ENCODE results near the gene UQCRHL.

The UQCRHL gene

DNA sequence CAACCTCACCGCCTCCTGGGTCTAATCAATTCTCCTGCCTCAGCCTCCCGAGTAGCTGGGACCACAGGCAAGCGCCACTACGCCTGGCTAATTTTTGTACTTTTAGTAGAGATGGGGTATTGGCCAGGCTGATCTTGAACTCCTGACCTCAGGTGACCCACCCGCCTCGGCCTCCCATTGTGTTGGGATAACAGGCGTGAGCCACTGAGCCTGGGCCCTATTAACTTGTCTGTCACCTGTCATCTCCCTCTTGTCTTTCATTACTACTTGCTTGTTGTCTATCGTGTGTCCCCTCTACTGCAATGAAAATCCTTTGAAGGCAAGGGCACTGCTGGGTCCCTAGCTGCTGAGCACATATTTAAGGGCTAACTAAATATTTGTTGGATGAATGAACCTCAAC lies 3.4 kb downstream of the UQCRHL start:
- Histone ChIP-seq H3K9me3 (replicated peaks; ENCODE audit: low read length) (no peaks in the 10 kb centered on the region), H3K9ac (ENCODE audit: low read depth, low read length) (no peak overlapping the region), H3K4me2 (ENCODE audit: low read length) (no peak overlapping the region), H3K36me3 (ENCODE audit: insufficient read depth, low read length) (no peaks in the 10 kb centered on the region), H3K27me3 (ENCODE audit: control insufficient read depth, insufficient read depth, low read length) (no peaks in the 10 kb centered on the region), H3K4me1 (ENCODE audit: control insufficient read depth, insufficient read depth, low read length) (peaks cover 40% of the 10 kb centered on the region), H3K4me3 (ENCODE audit: low read length) (no peak overlapping the region)

DNA sequence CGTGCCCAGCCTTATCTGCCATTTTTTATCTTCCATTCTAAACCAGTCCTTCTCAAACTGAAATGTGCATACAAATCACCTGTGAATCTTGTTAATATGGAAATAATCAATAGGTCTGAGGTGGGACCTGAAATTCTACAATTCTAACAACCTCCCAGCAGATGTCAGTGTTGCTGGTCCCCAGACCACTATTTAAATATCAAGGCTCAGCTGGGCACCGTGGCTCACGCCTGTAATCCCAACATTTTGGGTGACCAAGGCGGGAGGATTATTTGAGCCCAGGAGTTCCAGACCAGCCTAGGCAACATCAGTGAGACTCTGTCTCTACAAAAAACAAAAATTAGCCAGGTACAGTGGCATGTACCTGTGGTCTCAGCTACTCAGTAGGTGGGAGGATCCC lies 4.1 kb downstream of the UQCRHL start:
- Histone ChIP-seq H3K4me2 (ENCODE audit: low read length) (no peak overlapping the region), H3K36me3 (ENCODE audit: insufficient read depth, low read length) (no peaks in the 10 kb centered on the region), H3K9ac (ENCODE audit: low read depth, low read length) (no peak overlapping the region), H3K4me3 (ENCODE audit: low read length) (no peak overlapping the region), H3K4me1 (ENCODE audit: control insufficient read depth, insufficient read depth, low read length) (peaks cover 42% of the 10 kb centered on the region), H3K27me3 (ENCODE audit: control insufficient read depth, insufficient read depth, low read length) (no peaks in the 10 kb centered on the region), H3K9me3 (replicated peaks; ENCODE audit: low read length) (no peaks in the 10 kb centered on the region)

DNA sequence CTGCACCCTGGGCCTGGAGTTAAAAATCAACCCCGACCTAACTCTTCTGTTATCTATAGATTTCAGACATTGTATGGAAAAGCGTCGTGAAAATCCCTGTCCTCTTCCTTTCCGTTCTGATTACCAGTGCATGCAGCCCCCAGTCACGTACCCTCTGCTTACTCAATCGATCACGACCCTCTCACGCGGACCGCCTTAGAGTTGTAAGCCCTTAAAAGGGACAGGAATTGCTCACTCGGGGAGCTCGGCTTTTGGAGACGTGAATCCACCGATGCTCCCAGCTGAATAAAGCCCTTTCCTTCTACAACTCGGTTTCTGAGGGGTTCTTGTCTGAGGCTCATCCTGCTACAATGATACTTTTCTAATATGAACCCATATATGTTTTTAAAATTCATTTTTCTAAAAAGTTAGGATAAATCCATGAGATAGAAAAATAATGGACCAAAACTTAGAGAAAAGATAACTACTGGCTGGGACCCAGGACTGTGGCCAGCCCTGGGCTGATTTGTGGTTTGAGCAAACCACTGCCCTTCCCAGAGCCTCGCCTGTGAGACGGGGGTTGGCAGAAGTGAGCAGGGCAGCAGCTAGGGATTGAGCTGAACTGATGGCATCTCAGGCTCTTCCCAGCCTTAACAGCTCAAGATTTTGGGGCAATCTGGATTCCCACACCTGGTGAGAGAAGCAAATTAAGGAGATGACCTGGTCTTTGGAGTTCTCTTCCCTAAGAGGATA lies 5.0 kb downstream of the UQCRHL start:
- Histone ChIP-seq H3K4me2 (ENCODE audit: low read length) (no peak overlapping the region), H3K4me3 (ENCODE audit: low read length) (no peak overlapping the region), H3K9ac (ENCODE audit: low read depth, low read length) (no peak overlapping the region), H3K9me3 (replicated peaks; ENCODE audit: low read length) (no peaks in the 10 kb centered on the region), H3K4me1 (ENCODE audit: control insufficient read depth, insufficient read depth, low read length) (peaks cover 49% of the 10 kb centered on the region), H3K36me3 (ENCODE audit: insufficient read depth, low read length) (no peaks in the 10 kb centered on the region), H3K27me3 (ENCODE audit: control insufficient read depth, insufficient read depth, low read length) (no peaks in the 10 kb centered on the region)

DNA sequence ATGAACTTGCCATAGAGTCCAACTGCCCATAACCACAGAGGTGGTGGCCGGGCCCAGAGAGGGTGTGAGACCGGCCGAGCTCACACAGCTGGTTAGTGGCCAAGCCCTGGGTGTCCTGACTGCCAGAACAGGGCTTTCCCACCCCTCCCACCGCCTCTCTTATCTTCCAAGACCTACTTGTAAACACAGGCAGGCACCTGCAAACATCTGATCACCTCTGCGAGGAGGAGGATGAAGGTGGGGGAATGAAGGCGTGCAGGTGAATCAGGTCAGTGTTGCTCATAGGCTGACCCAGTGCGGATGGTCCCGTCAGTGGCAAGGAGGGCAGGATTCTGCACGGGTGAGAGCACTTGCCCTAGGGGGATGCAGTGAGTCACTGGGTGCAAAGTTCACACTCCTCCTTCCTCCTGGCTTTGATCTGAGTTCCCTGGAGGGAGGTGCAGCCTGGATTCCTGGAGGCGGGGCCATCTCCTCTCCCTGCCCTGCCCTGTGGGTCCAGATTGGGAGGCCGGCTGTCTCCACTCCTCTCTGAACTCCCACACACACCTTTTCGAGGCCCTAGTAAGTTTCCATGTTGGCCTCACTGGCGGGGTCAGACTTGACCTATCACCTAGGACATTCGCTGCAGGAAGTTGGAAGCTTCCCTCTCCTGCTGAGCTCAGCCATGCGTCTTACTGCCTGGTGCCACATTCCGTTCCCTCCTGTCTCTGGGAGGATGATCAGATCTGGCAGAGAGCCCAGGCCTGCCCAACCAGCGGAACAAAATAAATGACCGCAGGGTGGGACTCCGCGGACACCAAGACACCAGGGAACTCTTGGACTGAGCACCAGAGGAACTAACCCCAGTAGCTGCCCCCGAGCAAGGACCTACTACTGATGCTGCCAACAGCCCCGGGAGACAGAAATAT lies 7.3 kb downstream of the UQCRHL start:
- Histone ChIP-seq H3K4me1 (ENCODE audit: control insufficient read depth, insufficient read depth, low read length) (peaks cover 67% of the 10 kb centered on the region), H3K4me3 (ENCODE audit: low read length) (peak overlapping the region; percentile 59), H3K9ac (ENCODE audit: low read depth, low read length) (peak overlapping the region; percentile 81)

DNA sequence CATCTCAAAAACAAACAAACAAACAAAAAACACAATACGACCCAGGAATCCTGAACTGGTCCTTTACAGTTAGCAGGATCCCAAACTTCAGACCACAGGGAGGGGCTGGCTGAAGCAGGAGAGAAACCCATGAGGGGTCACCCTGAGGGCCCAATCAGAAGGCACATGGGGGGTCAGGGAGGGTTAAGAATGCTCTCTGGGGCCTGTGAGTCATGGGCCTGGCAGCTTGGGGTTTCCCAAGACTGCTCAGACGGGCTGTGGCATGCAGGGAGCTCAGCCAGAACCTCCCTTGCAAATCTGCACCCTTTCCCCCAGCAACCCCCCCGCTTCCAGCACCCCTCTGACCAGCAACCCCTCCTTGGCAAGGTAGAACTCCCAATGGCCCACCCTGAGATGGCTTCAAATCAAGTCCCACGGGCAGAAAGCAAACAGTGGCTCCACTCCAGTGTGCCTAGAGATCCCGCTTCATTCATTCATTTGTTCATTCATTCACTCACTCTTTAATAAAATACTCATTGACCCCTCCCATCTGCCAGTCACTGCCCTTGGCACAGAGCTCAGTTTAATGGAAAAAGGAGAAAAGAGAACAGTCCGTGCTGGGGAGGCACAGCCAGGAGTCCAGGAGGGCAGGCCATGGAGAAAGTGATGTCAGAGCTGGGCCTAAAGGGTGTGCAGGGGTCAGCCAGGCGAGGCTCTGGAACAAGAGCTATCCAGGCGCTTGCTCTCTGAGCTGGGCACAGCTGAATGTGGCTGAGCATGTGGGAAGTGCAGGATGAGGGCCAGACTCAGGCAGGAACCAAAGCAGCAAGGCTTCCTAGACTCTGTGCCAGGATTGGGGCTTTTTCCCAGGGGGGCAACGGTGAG lies 8.2 kb downstream of the UQCRHL start:
- H3K9me3 ChIP-seq (replicated peaks; ENCODE audit: low read length), result no peaks in the 10 kb centered on the region
- no peaks in the 10 kb centered on the region for H3K36me3 ChIP-seq (ENCODE audit: insufficient read depth, low read length)
- peak overlapping the region; percentile 81 for H3K9ac ChIP-seq (ENCODE audit: low read depth, low read length)
- H3K27me3 ChIP-seq (ENCODE audit: control insufficient read depth, insufficient read depth, low read length), result no peaks in the 10 kb centered on the region
- H3K4me2 ChIP-seq (ENCODE audit: low read length), result peak overlapping the region; percentile 70
- H3K4me3 ChIP-seq (ENCODE audit: low read length), result peak overlapping the region; percentile 6
- H3K4me1 ChIP-seq (ENCODE audit: control insufficient read depth, insufficient read depth, low read length), result peaks cover 76% of the 10 kb centered on the region

More for the DNA sequence above, 7.3 kb downstream of the UQCRHL start:
- H3K27me3 ChIP-seq (ENCODE audit: control insufficient read depth, insufficient read depth, low read length), result no peaks in the 10 kb centered on the region
- no peaks in the 10 kb centered on the region for H3K36me3 ChIP-seq (ENCODE audit: insufficient read depth, low read length)
- H3K4me2 ChIP-seq (ENCODE audit: low read length), result peak overlapping the region; percentile 70
- H3K9me3 ChIP-seq (replicated peaks; ENCODE audit: low read length), result no peaks in the 10 kb centered on the region

DNA sequence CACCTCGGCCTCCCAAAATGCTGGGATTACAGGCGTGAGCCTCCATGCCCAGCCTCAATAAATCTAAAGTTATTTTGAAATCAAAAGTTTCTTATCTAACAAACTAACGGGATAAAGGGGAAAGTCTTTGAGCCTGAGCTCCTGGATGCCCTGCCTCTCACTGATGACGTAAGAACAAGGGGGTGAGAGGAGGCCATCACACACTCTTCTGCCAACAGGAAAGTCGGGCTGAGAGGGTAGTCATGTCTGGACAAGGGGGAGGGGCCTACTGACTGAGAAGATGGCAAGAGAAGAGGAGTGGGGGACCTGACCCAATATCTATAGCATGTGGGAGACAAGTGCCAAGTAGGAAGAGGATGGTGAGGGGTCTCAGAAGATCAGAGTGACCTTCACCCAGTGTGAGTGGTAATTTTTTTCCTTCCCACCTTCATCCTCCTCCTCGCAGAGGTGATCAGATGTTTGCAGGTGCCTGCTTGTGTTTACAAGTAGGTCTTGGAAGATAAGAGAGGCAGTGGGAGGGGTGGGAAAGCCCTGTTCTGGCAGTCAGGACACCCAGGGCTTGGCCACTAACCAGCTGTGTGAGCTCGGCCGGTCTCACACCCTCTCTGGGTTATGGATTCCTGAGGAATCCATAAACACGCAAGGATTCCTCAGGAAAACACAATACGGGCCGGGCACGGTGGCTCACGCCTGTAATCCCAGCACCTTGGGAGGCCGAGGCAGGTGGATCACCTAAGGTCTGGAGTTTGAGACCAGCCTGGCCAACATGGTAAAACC lies 9.6 kb downstream of the UQCRHL start:
- H3K4me1 ChIP-seq (ENCODE audit: control insufficient read depth, insufficient read depth, low read length), result peaks cover 83% of the 10 kb centered on the region
- H3K36me3 ChIP-seq (ENCODE audit: insufficient read depth, low read length), result no peaks in the 10 kb centered on the region
- H3K4me2 ChIP-seq (ENCODE audit: low read length), result no peak overlapping the region
- no peaks in the 10 kb centered on the region for H3K27me3 ChIP-seq (ENCODE audit: control insufficient read depth, insufficient read depth, low read length)
- no peaks in the 10 kb centered on the region for H3K9me3 ChIP-seq (replicated peaks; ENCODE audit: low read length)
- H3K9ac ChIP-seq (ENCODE audit: low read depth, low read length), result peak overlapping the region; percentile 7
- no peak overlapping the region for H3K4me3 ChIP-seq (ENCODE audit: low read length)

DNA sequence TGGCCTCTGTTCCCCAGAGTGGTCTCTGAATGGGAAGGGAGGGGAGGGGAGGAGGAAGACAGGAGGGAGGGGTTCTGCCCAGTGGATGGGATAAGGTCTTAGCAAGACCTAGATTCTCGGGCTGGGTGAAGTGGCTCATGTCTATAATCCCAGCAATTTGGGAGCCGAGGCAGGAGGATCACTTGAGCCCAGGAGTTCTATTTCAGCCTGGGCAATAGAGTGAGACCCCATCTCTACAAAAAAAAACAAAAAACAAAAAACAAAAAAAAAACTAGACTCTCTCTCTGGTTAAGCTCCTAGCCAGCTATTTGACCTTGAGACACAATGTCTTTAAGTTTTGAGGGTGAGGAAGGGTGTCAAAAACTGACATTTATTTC lies 11.4 kb downstream of the UQCRHL start:
- H3K27me3 ChIP-seq (ENCODE audit: control insufficient read depth, insufficient read depth, low read length), result no peaks in the 10 kb centered on the region
- H3K9ac ChIP-seq (ENCODE audit: low read depth, low read length), result peak overlapping the region; percentile 20
- H3K4me2 ChIP-seq (ENCODE audit: low read length), result no peak overlapping the region
- no peaks in the 10 kb centered on the region for H3K9me3 ChIP-seq (replicated peaks; ENCODE audit: low read length)
- peaks cover 68% of the 10 kb centered on the region for H3K4me1 ChIP-seq (ENCODE audit: control insufficient read depth, insufficient read depth, low read length)
- H3K36me3 ChIP-seq (ENCODE audit: insufficient read depth, low read length), result no peaks in the 10 kb centered on the region
- H3K4me3 ChIP-seq (ENCODE audit: low read length), result no peak overlapping the region

DNA sequence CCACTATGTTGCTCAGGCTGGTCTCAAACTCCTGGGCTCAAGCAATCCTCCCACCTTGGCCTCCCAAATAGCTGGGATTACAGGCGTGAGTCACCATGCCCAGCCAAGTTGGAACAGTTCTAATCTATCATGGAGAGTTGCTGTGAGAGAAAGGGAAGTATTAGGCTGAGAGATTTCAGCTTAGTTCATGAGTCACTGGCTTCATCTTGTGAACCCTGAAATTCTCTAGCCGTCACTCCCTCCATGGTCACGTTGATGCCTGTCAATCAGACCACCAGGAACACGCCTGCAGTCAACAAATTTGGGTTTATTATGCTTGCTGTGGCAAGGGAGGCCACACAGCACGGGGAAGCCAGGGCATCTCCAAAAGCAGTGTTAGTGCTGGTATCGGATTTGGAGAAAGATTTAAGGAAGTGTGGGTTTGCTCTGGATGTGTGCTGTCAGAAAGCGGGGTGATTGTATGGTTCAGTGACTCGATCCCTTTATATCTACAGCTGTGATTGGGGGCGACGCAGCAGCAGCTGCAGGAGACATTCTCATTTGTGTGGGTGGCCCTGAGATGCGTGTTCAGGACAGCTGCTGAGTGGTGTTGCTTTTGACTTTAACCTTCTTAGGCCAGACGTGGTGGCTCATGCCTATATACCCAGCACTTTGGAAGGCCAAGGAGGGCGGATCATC lies 18.7 kb downstream of the UQCRHL start:
- peaks cover 36% of the 10 kb centered on the region for H3K4me1 ChIP-seq (ENCODE audit: control insufficient read depth, insufficient read depth, low read length)
- peaks cover 16% of the 10 kb centered on the region for H3K36me3 ChIP-seq (ENCODE audit: insufficient read depth, low read length)
- no peaks in the 10 kb centered on the region for H3K9me3 ChIP-seq (replicated peaks; ENCODE audit: low read length)
- H3K4me3 ChIP-seq (ENCODE audit: low read length), result no peak overlapping the region
- no peaks in the 10 kb centered on the region for H3K27me3 ChIP-seq (ENCODE audit: control insufficient read depth, insufficient read depth, low read length)
- peak overlapping the region; percentile 59 for H3K4me2 ChIP-seq (ENCODE audit: low read length)
- peak overlapping the region; percentile 39 for H3K9ac ChIP-seq (ENCODE audit: low read depth, low read length)

DNA sequence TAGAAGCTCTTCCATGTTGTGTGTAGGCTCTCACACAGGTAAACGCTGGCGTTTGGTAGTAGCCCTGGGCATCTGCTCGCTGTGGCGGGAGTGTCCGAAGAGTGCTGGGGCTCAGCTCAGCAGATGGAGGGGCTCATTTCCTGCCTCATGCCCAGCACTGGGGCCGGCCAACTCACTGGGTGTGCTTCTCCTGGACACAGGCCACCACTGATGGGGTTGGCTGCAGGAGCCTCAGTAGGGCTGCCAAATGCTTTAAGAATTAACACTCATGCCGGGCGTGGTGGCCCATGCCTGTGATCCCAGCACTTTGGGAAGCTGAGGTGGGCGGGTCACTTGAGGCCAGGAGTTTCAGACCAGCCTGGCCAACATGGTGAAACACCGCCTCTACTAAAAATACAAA lies 20.9 kb downstream of the UQCRHL start:
- no peak overlapping the region for H3K4me2 ChIP-seq (ENCODE audit: low read length)
- no peak overlapping the region for H3K4me3 ChIP-seq (ENCODE audit: low read length)
- H3K9ac ChIP-seq (ENCODE audit: low read depth, low read length), result no peak overlapping the region
- no peaks in the 10 kb centered on the region for H3K27me3 ChIP-seq (ENCODE audit: control insufficient read depth, insufficient read depth, low read length)
- H3K4me1 ChIP-seq (ENCODE audit: control insufficient read depth, insufficient read depth, low read length), result peaks cover 29% of the 10 kb centered on the region
- peaks cover 23% of the 10 kb centered on the region for H3K36me3 ChIP-seq (ENCODE audit: insufficient read depth, low read length)
- no peaks in the 10 kb centered on the region for H3K9me3 ChIP-seq (replicated peaks; ENCODE audit: low read length)

DNA sequence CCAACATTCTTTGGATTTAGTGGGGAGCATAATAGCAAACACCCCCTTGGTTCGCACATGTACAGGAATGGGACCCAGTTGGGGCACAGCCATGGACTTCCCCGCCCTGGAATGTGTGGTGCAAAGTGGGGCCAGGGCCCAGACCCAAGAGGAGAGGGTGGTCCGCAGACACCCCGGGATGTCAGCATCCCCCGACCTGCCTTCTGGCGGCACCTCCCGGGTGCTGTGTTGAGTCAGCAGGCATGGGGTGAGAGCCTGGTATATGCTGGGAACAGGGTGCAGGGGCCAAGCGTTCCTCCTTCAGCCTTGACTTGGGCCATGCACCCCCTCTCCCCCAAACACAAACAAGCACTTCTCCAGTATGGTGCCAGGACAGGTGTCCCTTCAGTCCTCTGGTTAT lies 21.8 kb downstream of the UQCRHL start:
- H3K9me3 ChIP-seq (replicated peaks; ENCODE audit: low read length), result no peaks in the 10 kb centered on the region
- H3K4me3 ChIP-seq (ENCODE audit: low read length), result no peak overlapping the region
- H3K27me3 ChIP-seq (ENCODE audit: control insufficient read depth, insufficient read depth, low read length), result no peaks in the 10 kb centered on the region
- H3K9ac ChIP-seq (ENCODE audit: low read depth, low read length), result no peak overlapping the region
- H3K4me2 ChIP-seq (ENCODE audit: low read length), result no peak overlapping the region
- peaks cover 29% of the 10 kb centered on the region for H3K4me1 ChIP-seq (ENCODE audit: control insufficient read depth, insufficient read depth, low read length)
- peaks cover 27% of the 10 kb centered on the region for H3K36me3 ChIP-seq (ENCODE audit: insufficient read depth, low read length)
